HG02852 (cell line): ENCODE measurements around the gene ZNF277.
A peak's percentile ranks its signal among the peaks of the same experiment; 100 is the strongest.

Experiments
- ATAC-seq: cut with Tn5 transposase; IDR thresholded peaks from one replicate; pipeline ENCODE4 v1.9.1; 2021; ENCODE audit warnings: mild to moderate bottlenecking, moderate library complexity; ENCODE audit not compliant: unreplicated experiment

The ZNF277 gene

GRCh38 chr7:112206238-112206990, at the start of gene ZNF277, which contains the start of gene DOCK4:
Gene ZNF277 (plus strand): TSS chr7:112206695. CDS start chr7:112206717, 22 bp downstream.
Gene DOCK4 (minus strand): TSS chr7:112206399. CDS start chr7:112206138, 261 bp downstream.
- peak; percentile 91 for ATAC-seq

- no peak for ATAC-seq
Observed at GRCh38 chr7:112157072-112157471, 49.4 kb upstream of the ZNF277 start.

GRCh38 chr7:112159351-112159750, 47.1 kb upstream of the ZNF277 start:
- no peak for ATAC-seq

GRCh38 chr7:112160130-112160770, 46.2 kb upstream of the ZNF277 start:
- ATAC-seq, result no peak

- no peak for ATAC-seq
Observed at GRCh38 chr7:112160771-112161150, 45.7 kb upstream of the ZNF277 start.

- ATAC-seq, result no peak
Observed at GRCh38 chr7:112161253-112162141, 45.0 kb upstream of the ZNF277 start.

- ATAC-seq, result no peak
Observed at GRCh38 chr7:112162142-112162766, 44.2 kb upstream of the ZNF277 start.

- no peak for ATAC-seq
Observed at GRCh38 chr7:112162784-112163506, 43.5 kb upstream of the ZNF277 start.

GRCh38 chr7:112167147-112167546, 39.3 kb upstream of the ZNF277 start:
- ATAC-seq, result no peak

- no peak for ATAC-seq
Observed at GRCh38 chr7:112168915-112169314, 37.6 kb upstream of the ZNF277 start.

GRCh38 chr7:112171673-112172072, 34.8 kb upstream of the ZNF277 start:
- no peak for ATAC-seq

GRCh38 chr7:112172870-112173567, 33.5 kb upstream of the ZNF277 start:
- ATAC-seq, result no peak

GRCh38 chr7:112173568-112173905, 33.0 kb upstream of the ZNF277 start:
- no peak for ATAC-seq

GRCh38 chr7:112174192-112174591, 32.3 kb upstream of the ZNF277 start:
- ATAC-seq, result no peak

- no peak for ATAC-seq
Observed at GRCh38 chr7:112176241-112176640, 30.3 kb upstream of the ZNF277 start.

GRCh38 chr7:112176693-112177415, 29.6 kb upstream of the ZNF277 start:
- no peak for ATAC-seq

GRCh38 chr7:112180223-112180622, 26.3 kb upstream of the ZNF277 start:
- ATAC-seq, result no peak

GRCh38 chr7:112182749-112183148, 23.7 kb upstream of the ZNF277 start:
- ATAC-seq, result no peak

- ATAC-seq, result no peak
Observed at GRCh38 chr7:112183266-112183665, 23.2 kb upstream of the ZNF277 start.
